H1 (cell line): Measurements from ENCODE around the gene GOLGA6L10. TPM values are rescaled to one million over a fixed set of nuclear protein-coding genes. Genes with fewer than 3 reads are reported as not detected.
A peak's percentile ranks its signal among the peaks of the same experiment; 100 is the strongest.
"Not testable (repeated sequence)": the region's sequence is repeated elsewhere in the genome, so short reads cannot be mapped to it uniquely, and the experiment has no call there.

Experiments
- CTCF ChIA-PET: fragments of 300-600 bp; sonication (Branson Sonifier 250); formaldehyde crosslinking; loops from one replicate; lab custom pipeline; 2021; ENCODE audit not compliant: partially characterized antibody; lab: Charles Lee
- POLR2A ChIA-PET: fragments of 300-600 bp; sonication (Branson Sonifier 250); formaldehyde crosslinking; loops from one replicate; lab custom pipeline; 2021; ENCODE audit warnings: inconsistent platforms; ENCODE audit not compliant: partially characterized antibody; lab: Charles Lee
- DNase-seq, 2 experiments: peaks; one replicate each; pipeline versions ENCODE4 v3.0.0 to v3.0.0-alpha.2; 2010 to 2022; ENCODE audit warnings: low spot score in 2 of 2, low read depth in 1 of 2, mixed read lengths in 1 of 2
- FAIRE-seq: peaks from 2 replicates; lab custom pipeline; 2011; peaks lifted over from hg19 to GRCh38; lab: Jason Lieb, UNC
- H2AFZ ChIP-seq: 2 replicates; pipeline ENCODE4 v1.8.1; 2012; ENCODE audit warnings: low read length, inconsistent platforms
- H2AK5ac ChIP-seq: 2 replicates; pipeline ENCODE4 v1.6.1; 2013; ENCODE audit warnings: low read depth, low read length
- H2BK120ac ChIP-seq: replicated peaks from 2 replicates; pipeline ENCODE3; 2013; ENCODE audit warnings: low read depth, low read length, inconsistent platforms
- H2BK12ac ChIP-seq: 2 replicates; pipeline ENCODE4 v1.6.1; 2013; ENCODE audit warnings: low read depth, low read length
- H2BK15ac ChIP-seq: 2 replicates; pipeline ENCODE4 v1.6.1; 2013; ENCODE audit warnings: low read length
- H2BK20ac ChIP-seq: 2 replicates; pipeline ENCODE4 v1.6.1; 2013; ENCODE audit warnings: low read length
- H2BK5ac ChIP-seq: 2 replicates; pipeline ENCODE4 v1.6.1; 2013; ENCODE audit warnings: low read depth, low read length
- H3K14ac ChIP-seq: 2 replicates; pipeline ENCODE4 v1.6.1; 2013; ENCODE audit warnings: inconsistent platforms; ENCODE audit not compliant: insufficient read length
- H3K18ac ChIP-seq: 2 replicates; pipeline ENCODE4 v1.6.1; 2013; ENCODE audit warnings: low read length; ENCODE audit errors: extremely low read depth
- H3K23ac ChIP-seq: 2 replicates; pipeline ENCODE4 v1.6.1; 2013; ENCODE audit warnings: inconsistent platforms; ENCODE audit not compliant: insufficient read length
- H3K23me2 ChIP-seq: 2 replicates; pipeline ENCODE4 v1.6.1; 2013; ENCODE audit warnings: low read depth, low read length
- H3K27ac ChIP-seq: 2 replicates; pipeline ENCODE4 v1.6.1; 2011; ENCODE audit warnings: low read depth, low read length, inconsistent platforms
- H3K27me3 ChIP-seq, 4 experiments: replicated peaks in 1 of 4; 1 replicate in 1 of 4; 2 replicates in 3 of 4; pipeline versions ENCODE4 v1.6.1 to v1.8.1; 2011 to 2013; ENCODE audit warnings: low read length in 3 of 4, mild to moderate bottlenecking in 3 of 4, inconsistent platforms in 2 of 4, mixed read lengths in 2 of 4, moderate library complexity in 1 of 4; ENCODE audit not compliant: control insufficient read depth in 3 of 4, insufficient read depth in 3 of 4; ENCODE audit errors: extremely low read depth in 1 of 4
- H3K36me3 ChIP-seq, 4 experiments: 2 replicates each; pipeline versions ENCODE4 v1.6.1 to v1.8.1; 2011 to 2013; ENCODE audit warnings: mild to moderate bottlenecking in 4 of 4, low read length in 3 of 4, moderate library complexity in 2 of 4, control low read depth in 1 of 4, inconsistent platforms in 1 of 4; ENCODE audit not compliant: insufficient read depth in 4 of 4, control insufficient read depth in 2 of 4
- H3K4ac ChIP-seq: replicated peaks from 2 replicates; pipeline ENCODE3; 2013; ENCODE audit warnings: low read length, low read depth, mixed read lengths, inconsistent platforms; ENCODE audit not compliant: insufficient read length
- H3K4me1 ChIP-seq, 4 experiments: replicated peaks in 1 of 4; 1 replicate in 1 of 4; 2 replicates in 3 of 4; pipeline versions ENCODE4 v1.6.1 to v1.8.1; 2011 to 2013; ENCODE audit warnings: low read length in 3 of 4, inconsistent platforms in 2 of 4, mixed read lengths in 1 of 4; ENCODE audit not compliant: insufficient read depth in 4 of 4, control insufficient read depth in 3 of 4
- H3K4me2 ChIP-seq, 2 experiments: 2 replicates each; pipeline versions ENCODE4 v1.6.1 to v1.8.1; 2011 to 2013; ENCODE audit warnings: low read depth in 2 of 2, low read length in 2 of 2, control low read depth in 1 of 2, inconsistent platforms in 1 of 2, mild to moderate bottlenecking in 1 of 2; ENCODE audit not compliant: insufficient read depth in 1 of 2
- H3K4me3 ChIP-seq, 4 experiments: fragments of 200-600, 300-600 bp in 1 of 4; sonication (generic), shearing (Covaris generic), sonication (Bioruptor Twin) in 1 of 4; 2 replicates each; pipeline versions ENCODE4 v1.5.1 to v1.8.1; 2011 to 2016; ENCODE audit warnings: low read length in 4 of 4, low read depth in 3 of 4, control low read depth in 2 of 4, inconsistent platforms in 2 of 4, mild to moderate bottlenecking in 2 of 4, mixed read lengths in 1 of 4, moderate library complexity in 1 of 4; ENCODE audit not compliant: insufficient read depth in 2 of 4; ENCODE audit errors: extremely low read depth in 1 of 4
- H3K56ac ChIP-seq: replicated peaks from 2 replicates; pipeline ENCODE3; 2013; ENCODE audit warnings: low read depth, mild to moderate bottlenecking, mixed read lengths, low read length, inconsistent platforms; ENCODE audit not compliant: insufficient read length
- H3K79me1 ChIP-seq: 2 replicates; pipeline ENCODE4 v1.6.1; 2013; ENCODE audit warnings: low read depth, low read length, control low read depth
- H3K79me2 ChIP-seq, 2 experiments: 2 replicates each; pipeline versions ENCODE4 v1.6.1 to v1.8.1; 2012 to 2013; ENCODE audit warnings: low read length in 2 of 2, mild to moderate bottlenecking in 2 of 2, inconsistent platforms in 1 of 2; ENCODE audit not compliant: insufficient read depth in 2 of 2, control insufficient read depth in 1 of 2
- H3K9ac ChIP-seq, 4 experiments: replicated peaks in 1 of 4; 1 replicate in 1 of 4; 2 replicates in 3 of 4; pipeline versions ENCODE4 v1.6.1 to v1.8.1; 2011 to 2013; ENCODE audit warnings: low read depth in 3 of 4, low read length in 3 of 4, control low read depth in 2 of 4, mild to moderate bottlenecking in 2 of 4, moderate library complexity in 2 of 4, inconsistent platforms in 1 of 4; ENCODE audit errors: extremely low read depth in 1 of 4
- H3K9me3 ChIP-seq, 2 experiments: 2 replicates each; pipeline versions ENCODE4 v1.6.1 to v1.8.1; 2012 to 2013; ENCODE audit warnings: mild to moderate bottlenecking in 2 of 2, moderate library complexity in 2 of 2, control low read depth in 1 of 2, inconsistent platforms in 1 of 2, low read depth in 1 of 2, low read length in 1 of 2, mixed read lengths in 1 of 2; ENCODE audit not compliant: insufficient read depth in 2 of 2
- H4K20me1 ChIP-seq, 2 experiments: replicated peaks in 1 of 2; 2 replicates each; pipeline versions ENCODE3 to v1.8.1; 2011 to 2013; ENCODE audit warnings: inconsistent platforms in 2 of 2, low read length in 2 of 2, mild to moderate bottlenecking in 1 of 2; ENCODE audit not compliant: insufficient read depth in 2 of 2, control insufficient read depth in 1 of 2
- H4K5ac ChIP-seq: 2 replicates; pipeline ENCODE4 v1.6.1; 2013; ENCODE audit warnings: low read length, low read depth, mixed read lengths, inconsistent platforms; ENCODE audit not compliant: insufficient read length
- H4K8ac ChIP-seq: 2 replicates; pipeline ENCODE4 v1.8.0; 2013; ENCODE audit warnings: mild to moderate bottlenecking, moderate library complexity, low read length, inconsistent platforms; ENCODE audit not compliant: insufficient read depth; ENCODE audit errors: extremely low read depth
- H4K91ac ChIP-seq: replicated peaks from 2 replicates; pipeline ENCODE3; 2013; ENCODE audit warnings: low read length, mixed read lengths, inconsistent platforms; ENCODE audit not compliant: insufficient read length
- WGBS, 2 experiments: shearing (Covaris generic) in 1 of 2; methylation state at CpG; one replicate each; pipeline versions ENCODE4 v1.1.6 to v1.1.7; 2013 to 2015; ENCODE audit warnings: low lambda C conversion rate in 2 of 2, mixed read lengths in 2 of 2, inconsistent platforms in 1 of 2, low coverage in 1 of 2, missing lambda C conversion rate in 1 of 2; ENCODE audit not compliant: insufficient replicate concordance in 2 of 2, insufficient coverage in 1 of 2, insufficient read length in 1 of 2; ENCODE audit errors: extremely low coverage in 1 of 2, missing lambda C conversion rate in 1 of 2; 5-methylcytosine and 5-hydroxymethylcytosine counted together
- polyA plus RNA-seq, 7 experiments: library from polyadenylated mRNA; depleted of rRNA in 3 of 7; stranded (reverse) in 5 of 7; unstranded in 2 of 7; fragments of >200 nt in 5 of 7; fragments of 200-250 nt in 2 of 7; gene quantifications; 1 replicate in 5 of 7; 2 replicates in 1 of 7; 4 replicates in 1 of 7; pipeline versions ENCODE4 v1.2.1 to v1.2.3, GENCODE V29; 2011 to 2013; ENCODE audit warnings: missing spikeins in 2 of 7, mixed read lengths in 2 of 7
- total RNA-seq: library from RNA; stranded (reverse); fragmentation: NEBNext Ultra II Directional; extraction: Animal tissue kit (Norgen Biotek cat#: 25700); gene quantifications from 2 replicates; pipeline ENCODE4 v1.2.1, GENCODE V29; 2021

The GOLGA6L10 gene
- total and polyA plus RNA-seq, 2 of the 8 experiments (the other 6 are each of a cell fraction or from before 2014, with no cell fraction given): 0.91 to 4.0 TPM

- H3K14ac ChIP-seq, H2BK15ac ChIP-seq, H3K27me3 ChIP-seq, H3K9ac ChIP-seq, H3K9me3 ChIP-seq, H2BK20ac ChIP-seq, H3K23ac ChIP-seq, POLR2A ChIA-PET, H4K20me1 ChIP-seq, CTCF ChIA-PET, H3K56ac ChIP-seq, H3K23me2 ChIP-seq, H4K5ac ChIP-seq, H4K8ac ChIP-seq, H3K79me1 ChIP-seq, H2AFZ ChIP-seq, H3K27ac ChIP-seq, H3K36me3 ChIP-seq, DNase-seq, H4K91ac ChIP-seq, H3K79me2 ChIP-seq, H3K18ac ChIP-seq, H2BK5ac ChIP-seq, H3K4me1 ChIP-seq, H2BK12ac ChIP-seq, H3K4ac ChIP-seq, FAIRE-seq, H2BK120ac ChIP-seq, H2AK5ac ChIP-seq: not testable (repeated sequence)
- Histone ChIP-seq H3K4me3 (peak overlapping the region; percentile 34 to 50 (median 41); a peak in 5 of 8 replicates), H3K4me2 (peak overlapping the region; percentile 66 to 70)
- WGBS, 2 experiments: 6% methylated on average over 5 of the region's 12 CpGs; no CpG with 5 or more reads in 1 of the 2 experiments
Observed at GRCh38 chr15:82354546-82354945, 5.3 kb upstream of the GOLGA6L10 start.

- H3K23ac ChIP-seq, H3K79me1 ChIP-seq, H4K5ac ChIP-seq, H2AK5ac ChIP-seq, H3K27me3 ChIP-seq, H3K23me2 ChIP-seq, H2BK12ac ChIP-seq, H4K8ac ChIP-seq, H3K14ac ChIP-seq, H3K36me3 ChIP-seq, H3K4me1 ChIP-seq, H3K9me3 ChIP-seq, H2BK120ac ChIP-seq, DNase-seq, H3K56ac ChIP-seq, H2BK5ac ChIP-seq, H3K18ac ChIP-seq, H2BK20ac ChIP-seq, H2BK15ac ChIP-seq, H3K79me2 ChIP-seq, H3K4me2 ChIP-seq, POLR2A ChIA-PET, H3K27ac ChIP-seq, CTCF ChIA-PET, H3K9ac ChIP-seq, FAIRE-seq, H2AFZ ChIP-seq, H3K4ac ChIP-seq, H4K91ac ChIP-seq, H4K20me1 ChIP-seq, H3K4me3 ChIP-seq: not testable (repeated sequence)
- WGBS, 2 experiments: 74% methylated on average over 3 of the region's 5 CpGs; no CpG with 5 or more reads in 1 of the 2 experiments
Observed at GRCh38 chr15:82347645-82348044, 1.6 kb downstream of the GOLGA6L10 start.
